ENCODE measurements around the gene IL13. TPM values are rescaled to one million over a fixed set of nuclear protein-coding genes. Genes with fewer than 3 reads are reported as not detected.
"Not testable (repeated sequence)": the region's sequence is repeated elsewhere in the genome, so short reads cannot be mapped to it uniquely, and the experiment has no call there.

The IL13 gene
- not detected in 2 replicates for total RNA-seq (2014; rRNA removed; shearing (Covaris generic))

DNA sequence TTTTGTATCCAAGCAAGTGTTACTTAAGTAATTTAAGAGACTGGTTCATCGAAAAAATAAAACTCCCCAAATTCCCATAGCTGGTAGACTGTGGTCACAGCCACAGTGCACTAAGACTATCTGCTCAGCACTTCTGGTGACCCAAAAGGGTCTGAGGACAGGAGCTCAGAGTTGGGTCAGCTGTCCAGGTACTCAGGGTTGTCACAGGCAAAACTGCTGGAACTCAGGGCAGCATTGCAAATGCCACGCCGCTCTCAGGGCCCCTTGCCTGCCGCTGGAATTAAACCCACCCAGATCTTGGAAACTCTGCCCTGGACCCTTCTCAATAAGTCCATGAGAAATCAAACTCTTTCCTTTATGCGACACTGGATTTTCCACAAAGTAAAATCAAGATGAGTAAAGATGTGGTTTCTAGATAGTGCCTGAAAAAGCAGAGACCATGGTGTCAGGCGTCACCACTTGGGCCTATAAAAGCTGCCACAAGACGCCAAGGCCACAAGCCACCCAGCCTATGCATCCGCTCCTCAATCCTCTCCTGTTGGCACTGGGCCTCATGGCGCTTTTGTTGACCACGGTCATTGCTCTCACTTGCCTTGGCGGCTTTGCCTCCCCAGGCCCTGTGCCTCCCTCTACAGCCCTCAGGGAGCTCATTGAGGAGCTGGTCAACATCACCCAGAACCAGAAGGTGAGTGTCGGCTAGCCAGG, at the start of gene IL13:
TSS of gene IL13 (plus strand) at position 498 of the 705 bp plus-strand sequence. CDS start at position 512, 14 bp downstream.
- DNase-seq (ENCODE audit: low read depth) = no peak

DNA sequence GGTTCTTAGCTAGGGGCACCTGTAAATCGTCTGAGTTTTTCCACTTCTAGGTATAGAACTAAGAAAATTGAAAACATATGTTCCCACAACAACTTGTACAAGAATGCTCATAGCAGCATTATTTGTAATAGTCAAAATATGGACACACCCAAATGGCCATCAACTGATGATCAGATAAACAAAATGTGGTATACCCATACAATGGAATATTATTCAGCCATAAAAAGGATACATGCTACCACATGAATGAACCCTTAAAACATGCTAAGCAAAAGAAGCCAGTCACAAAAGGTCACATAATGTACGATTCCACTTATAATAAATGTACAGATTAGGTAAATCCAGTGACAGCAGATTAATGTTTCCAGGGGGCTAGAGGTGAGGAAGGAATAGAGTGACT, 46.0 kb upstream of the IL13 start:
- no peak for DNase-seq (ENCODE audit: low read depth)

DNA sequence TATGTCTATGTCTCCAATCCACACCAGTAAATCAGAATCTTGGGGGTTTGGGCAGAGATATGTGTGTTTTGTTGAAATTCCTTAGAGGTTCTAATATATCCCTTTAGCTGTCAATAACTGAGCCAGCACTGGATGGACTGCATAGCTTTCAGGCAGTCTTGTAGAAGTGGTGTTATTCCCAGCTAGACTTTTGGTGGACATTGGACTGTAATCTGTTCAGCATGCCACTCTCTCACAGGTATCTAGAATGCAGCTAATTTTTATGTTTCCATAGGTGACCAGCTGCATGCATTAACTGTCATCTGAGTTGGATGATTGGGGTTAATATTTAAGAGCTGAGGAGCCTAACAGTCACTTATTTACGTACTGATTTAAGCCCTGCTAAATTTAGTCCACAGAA, 45.1 kb upstream of the IL13 start:
- DNase-seq (ENCODE audit: low read depth) = no peak

DNA sequence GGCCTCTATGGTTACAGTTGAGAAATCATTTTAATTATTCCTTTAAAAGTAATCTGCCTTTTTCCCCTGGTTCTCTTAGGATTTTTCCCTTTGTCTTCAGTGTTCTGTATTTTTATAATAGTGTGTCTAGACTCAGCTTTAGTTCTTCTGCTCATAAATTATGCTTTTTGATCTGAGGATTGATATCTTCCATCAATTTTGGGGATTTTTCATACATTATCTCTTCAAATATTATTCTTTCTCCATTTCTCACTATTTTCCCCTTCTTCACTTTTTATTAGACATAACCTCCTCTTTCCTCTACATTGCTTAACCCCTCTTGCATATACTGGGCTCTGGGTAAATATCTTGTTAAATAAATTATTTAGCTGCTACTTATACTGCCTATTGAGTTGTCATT, 36.3 kb upstream of the IL13 start:
- DNase-seq (ENCODE audit: low read depth) = no peak

DNA sequence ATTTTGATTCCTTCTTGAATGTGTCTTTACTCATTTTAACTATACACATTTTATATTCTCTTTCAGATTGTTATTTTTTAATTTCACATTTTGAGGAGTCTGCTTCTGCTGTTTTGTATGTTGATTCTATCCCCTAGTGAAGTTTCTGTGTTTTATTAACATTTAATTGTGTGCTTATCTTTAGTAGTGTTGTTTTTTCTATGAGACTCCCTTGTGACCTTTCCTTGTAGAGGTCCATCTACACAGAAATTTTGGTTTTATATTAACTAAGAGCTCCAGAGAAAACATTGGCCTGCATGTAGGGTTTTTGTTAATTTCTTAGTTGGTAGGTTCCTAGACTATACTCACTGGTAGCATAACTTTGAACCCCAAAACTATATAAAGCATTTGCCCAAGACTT, 35.4 kb upstream of the IL13 start:
- no peak for DNase-seq (ENCODE audit: low read depth)

DNA sequence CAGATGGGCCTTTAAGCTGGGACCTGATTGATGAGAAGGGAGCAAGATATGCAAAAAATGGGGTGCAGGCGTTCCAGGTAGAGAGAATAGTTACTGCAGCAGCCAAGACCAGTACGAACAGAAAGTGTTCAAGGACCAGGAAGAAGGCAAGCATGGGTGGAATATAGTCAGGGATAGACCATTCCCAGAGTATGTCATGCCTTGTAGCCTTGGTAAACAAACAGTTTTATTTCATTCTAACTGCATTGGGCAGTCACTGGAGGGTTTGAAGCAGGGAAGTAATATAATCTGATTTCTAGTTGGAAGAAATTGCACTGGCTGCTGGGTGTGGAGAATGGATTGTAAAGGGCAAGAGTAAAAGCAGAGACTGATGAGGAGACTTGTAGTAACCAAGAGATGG, 30.5 kb upstream of the IL13 start:
- no peak for DNase-seq (ENCODE audit: low read depth)

DNA sequence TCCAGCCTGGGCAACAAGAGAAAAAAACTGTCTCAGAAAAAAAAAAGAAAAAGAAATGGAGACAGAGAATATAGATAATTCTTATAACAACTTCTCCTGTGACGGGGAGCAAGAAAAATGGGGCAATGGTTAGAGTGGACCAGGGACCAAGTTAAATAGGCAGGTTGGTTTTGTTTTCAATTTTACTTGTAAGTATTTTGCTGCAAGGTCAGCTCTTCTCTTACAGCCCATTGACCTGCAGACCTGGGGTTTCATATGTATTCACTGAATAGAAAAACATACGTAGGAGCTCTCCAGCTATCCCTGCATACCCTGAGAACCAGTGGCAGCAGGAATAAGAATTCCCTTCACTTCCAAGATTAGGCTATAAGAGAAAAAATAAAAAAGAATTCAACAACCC, 29.2 kb upstream of the IL13 start:
- DNase-seq (ENCODE audit: low read depth) = no peak

DNA sequence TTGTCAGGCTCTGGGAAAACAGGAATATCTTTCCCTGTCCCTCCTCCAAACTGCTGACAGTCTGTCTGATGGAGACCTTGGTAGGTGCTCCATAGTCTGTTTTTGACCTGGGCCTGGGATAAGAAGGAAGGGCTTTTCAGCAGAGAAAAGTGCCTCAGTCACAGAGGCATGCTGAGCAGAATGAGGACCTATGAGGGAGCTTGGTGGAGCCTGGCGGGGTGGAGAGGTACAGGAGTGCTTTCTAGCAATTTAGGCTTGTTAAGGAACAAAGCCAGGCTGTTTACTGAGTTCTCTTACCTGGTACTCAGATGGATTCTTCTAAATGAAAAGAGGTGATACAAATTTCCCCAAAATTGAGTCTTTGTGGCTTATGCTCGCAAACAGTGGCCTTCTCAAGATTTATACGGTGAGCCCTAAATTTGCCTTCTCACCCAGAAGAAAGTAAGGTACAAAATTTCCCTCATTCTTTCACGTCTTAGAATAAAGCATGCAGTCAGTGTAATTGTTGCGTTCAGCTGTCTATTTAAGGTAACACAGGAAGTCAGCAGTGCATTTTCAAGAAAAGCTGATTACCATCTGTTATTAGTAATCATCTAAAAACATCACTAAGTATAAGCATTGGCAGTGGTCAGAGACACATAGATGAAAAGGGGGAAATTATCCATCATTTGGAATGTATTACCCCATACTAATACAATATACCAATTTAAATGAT, 28.6 kb upstream of the IL13 start:
- DNase-seq (ENCODE audit: low read depth) = no peak

DNA sequence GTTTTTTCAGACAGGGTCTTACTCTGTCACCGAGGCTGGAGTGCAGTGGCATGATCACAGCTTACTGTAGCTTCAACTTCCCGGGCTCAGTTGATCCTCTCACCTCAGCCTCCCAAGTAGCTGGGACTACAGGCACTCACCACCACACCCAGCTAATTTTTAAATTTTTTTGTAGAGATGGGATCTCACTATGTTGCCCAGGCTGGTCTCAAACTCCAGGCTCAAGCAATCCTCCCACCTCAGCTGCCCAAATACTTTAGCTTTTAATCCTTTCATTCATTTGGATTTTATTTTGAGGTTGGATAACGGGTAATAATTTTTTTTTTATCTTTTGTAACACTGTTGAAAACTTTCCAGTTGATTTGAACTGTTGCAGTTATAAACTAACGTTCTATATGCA, 24.4 kb upstream of the IL13 start:
- DNase-seq (ENCODE audit: low read depth) = not testable (repeated sequence)

DNA sequence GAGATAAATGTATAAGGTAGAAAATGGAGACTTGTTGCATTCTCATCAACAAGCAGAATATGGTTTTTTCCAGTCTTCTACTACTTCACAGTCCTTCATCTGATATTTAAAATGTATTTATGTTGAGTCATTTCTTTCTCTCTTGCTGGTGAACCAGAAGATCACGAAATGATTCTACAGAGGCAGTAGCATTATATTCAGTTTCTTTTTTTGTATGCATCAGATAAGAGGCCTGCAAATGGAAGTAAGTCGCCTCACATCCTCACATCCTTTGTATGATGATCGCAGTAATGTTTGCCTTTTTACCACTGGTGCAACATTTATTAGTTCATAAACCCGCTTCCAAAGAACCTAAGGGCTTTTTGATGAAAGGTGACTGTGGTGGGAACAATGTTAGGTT, 22.1 kb upstream of the IL13 start:
- no peak for DNase-seq (ENCODE audit: low read depth)

DNA sequence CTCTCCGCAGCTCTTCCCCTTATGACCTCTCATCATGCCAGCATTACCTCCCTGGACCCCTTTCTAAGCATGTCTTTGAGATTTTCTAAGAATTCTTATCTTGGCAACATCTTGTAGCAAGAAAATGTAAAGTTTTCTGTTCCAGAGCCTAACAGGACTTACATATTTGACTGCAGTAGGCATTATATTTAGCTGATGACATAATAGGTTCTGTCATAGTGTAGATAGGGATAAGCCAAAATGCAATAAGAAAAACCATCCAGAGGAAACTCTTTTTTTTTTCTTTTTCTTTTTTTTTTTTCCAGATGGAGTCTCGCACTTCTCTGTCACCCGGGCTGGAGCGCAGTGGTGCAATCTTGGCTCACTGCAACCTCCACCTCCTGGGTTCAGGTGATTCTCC, 20.7 kb upstream of the IL13 start:
- no peak for DNase-seq (ENCODE audit: low read depth)

DNA sequence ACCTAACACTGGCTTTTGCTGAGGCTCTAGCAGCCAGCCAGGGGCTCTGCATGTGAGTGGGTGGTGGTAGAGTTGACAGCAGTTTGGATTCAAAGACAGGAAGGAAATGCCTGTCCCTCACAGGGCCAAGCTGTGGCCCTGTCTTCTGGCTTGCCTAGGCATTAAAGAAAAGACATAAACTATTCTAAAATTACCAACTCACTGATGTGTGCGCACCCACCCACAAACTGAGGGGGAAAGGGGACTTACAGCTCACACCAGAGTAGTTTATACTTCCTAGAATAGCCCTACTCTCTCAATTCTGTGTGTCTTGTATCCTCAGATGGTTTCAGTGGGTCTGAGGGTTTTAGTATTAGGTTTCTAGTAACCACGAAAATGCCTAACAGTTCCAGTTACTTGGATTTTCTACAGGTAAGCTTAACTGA, 18.3 kb upstream of the IL13 start:
- DNase-seq (ENCODE audit: low read depth) = no peak

DNA sequence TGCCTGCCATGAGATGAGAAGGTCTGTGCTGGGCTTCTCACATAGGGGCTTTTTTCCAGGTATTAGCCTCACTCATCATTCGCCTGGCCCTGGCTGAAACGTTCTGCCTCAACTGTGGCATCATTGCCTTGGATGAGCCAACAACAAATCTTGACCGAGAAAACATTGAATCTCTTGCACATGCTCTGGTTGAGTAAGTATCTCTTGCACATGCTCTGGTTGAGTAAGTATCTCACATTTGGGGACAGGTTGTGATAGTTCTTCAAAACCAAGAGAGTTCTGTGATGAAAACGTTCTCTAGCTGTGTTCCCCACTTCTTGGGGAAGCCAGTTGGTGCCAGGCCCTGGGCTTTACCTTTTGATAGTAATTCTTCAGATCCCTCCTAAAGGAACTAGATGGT, 17.4 kb upstream of the IL13 start:
- no peak for DNase-seq (ENCODE audit: low read depth)

DNA sequence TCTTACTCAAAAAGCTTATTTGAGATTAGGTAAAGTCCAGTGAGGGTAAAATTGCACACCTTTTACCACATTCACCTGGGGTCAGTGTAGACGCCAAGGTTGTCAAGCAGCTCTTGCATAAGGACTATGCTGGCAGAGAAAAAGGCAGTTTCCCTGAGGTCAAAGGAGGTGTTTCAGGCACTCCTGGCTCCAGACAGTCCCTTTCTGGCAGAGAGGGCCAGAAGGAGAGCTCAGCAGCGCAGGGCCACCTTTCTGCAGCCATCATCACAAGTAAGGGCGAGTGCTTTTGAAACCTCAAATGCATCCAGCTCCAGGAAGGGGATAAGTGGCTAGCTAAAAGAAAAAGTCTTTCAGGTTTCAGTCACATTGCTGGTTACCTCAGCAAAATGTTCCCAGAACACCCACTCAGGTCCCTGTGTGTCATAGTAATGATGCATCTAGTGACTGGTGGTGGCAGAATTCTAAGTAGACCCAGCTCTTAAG, 16.7 kb upstream of the IL13 start:
- DNase-seq (ENCODE audit: low read depth) = no peak

DNA sequence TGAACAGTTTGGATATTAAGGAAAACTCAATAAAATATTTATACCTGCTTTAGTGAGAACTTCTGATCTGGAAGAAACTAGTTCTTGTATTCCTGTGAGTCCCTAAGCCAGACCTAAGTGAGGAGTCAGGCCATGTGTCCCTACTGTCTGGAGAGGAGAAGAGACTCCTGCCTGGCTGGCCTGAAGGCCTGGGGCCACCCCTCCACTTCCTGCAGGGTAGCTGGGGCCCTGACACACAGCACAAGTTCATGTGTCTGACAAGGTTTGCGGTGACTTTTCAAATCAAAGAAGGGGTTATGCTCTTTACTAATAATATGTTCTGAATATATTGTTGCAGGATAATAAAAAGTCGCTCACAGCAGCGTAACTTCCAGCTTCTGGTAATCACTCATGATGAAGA, 16.1 kb upstream of the IL13 start:
- no peak for DNase-seq (ENCODE audit: low read depth)

DNA sequence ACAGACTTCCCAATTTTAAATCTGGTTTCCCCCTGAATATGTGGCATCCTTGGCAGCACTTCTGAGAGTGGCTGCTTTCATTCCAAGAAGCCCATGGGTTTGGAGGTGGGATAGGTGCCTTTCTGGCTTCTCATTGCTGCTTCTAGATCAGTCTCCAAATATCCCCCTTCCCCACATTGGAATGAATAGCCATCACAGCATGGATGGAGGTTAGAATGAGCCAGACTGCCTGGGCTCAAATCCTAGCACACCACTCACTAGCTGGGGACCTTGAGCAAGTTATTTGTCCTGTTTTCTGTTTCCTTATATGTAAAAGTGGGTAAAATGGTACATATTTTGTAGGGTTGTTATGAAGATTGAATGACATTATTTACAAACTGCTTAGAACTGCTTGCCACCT, 13.8 kb upstream of the IL13 start:
- no peak for DNase-seq (ENCODE audit: low read depth)

DNA sequence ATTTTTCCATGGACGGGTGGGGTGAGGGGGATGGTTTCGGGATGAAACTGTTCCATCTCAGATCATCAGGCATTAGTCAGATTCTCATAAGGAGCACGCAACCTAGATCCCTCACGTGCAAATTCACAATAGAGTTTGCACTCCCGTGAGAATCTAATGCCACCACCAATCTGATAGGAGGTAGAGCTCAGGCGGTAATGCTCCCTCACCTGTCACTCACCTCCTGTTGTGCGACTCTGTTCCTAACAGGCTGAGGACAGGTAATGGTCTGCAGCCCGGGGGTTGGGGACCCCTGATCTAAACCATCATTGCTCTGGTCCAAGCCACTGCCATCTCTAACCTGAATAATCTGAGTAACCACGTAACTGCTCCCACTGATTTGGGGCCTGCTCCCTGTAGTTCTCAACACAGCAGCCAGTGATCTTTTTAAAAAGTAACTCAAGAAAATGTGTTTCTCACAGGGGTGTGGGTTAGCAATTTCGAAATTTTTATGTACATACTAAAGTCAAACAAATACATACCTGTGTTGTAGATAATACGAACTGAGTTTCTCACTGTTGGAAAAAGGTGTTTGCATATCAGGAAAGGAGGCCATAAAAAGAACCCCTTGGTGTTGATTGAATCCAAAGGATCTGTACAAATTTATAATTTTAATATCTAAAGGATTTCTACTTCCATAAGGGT, 11.2 kb upstream of the IL13 start:
- no peak for DNase-seq (ENCODE audit: low read depth)

DNA sequence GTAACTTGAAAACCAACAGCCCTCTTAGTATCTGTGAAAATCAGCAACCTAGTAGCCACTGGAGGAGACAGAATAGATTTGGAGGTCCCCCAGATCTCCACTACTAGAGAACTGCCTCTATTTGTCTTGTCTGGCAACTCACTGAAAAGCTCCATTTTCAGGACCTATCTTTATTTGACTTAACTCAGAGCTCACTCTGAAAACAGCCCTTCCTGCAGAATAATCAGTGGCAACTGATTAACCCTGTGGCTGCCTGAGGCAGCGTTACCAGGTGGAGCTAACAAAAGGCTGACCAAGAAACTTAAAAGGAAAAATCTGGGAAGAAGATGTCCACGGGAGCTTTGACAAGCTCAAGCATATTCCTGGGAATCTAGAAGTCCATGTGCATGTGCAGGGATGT, 10.5 kb upstream of the IL13 start:
- DNase-seq (ENCODE audit: low read depth) = no peak

DNA sequence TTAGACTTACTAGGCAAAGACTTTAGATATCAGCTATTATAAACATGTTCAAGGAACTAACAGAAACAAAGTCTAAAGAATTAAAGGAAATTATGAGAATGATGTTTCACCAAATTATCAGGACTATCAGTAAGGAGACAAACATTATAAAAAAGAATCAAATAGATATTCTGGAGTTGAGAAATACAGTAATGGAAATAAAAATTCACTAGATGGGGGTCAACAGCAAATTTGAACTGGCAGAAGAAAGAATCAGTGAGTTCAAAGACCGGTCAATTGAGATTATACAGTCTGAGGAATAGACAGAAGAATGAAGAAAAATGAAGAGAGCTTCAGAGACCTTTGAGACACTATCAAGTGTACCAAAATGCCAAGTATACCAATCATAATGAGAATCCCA, 9.6 kb upstream of the IL13 start:
- DNase-seq (ENCODE audit: low read depth) = no peak

DNA sequence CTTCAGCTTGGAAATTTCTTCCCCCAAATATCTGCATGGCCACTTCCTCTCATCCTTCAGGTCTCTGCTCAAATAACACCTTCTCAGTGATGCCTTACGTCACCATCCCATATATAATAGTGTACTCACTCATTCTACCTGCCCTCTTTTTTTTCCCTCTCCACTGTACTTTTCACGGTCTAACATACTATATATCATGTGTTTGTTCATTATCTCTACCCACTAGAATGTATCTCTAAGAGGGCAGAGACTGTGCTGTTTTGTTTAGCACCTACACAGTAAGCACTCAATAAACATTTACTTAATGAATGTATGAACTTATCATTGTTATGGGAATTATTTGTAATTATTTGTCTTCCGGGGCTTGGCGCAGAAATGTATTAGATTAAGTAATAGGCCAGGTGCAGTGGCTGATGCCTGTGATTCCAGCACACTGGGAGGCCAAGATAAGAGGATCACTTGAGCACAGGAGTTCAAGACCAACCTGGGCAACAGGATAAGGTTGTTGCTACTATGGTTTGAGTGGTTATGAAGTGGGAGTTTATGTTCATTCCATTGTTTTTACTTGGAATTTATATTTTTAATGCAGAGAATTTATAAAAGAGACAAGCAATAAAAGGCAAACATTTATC, 6.0 kb upstream of the IL13 start:
- no peak for DNase-seq (ENCODE audit: low read depth)

DNA sequence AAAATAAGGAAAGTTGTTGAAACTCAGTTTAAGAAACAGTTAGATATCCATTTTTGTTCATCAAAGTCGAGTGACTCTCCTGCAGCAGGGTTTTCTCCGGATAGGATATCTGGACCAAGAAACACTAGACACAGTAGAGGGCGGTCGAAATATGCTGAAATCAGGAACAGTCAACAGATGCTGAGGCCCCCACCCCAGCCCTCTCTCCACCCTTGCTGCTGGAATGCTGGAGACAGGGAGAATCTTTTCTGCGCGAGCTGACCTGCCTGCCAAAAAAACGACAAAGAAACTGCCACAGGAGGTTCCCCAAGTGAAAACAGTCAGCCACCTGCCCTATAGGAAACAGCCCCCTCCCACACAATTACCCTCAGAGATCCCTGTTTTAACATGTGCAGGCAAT, 4.3 kb upstream of the IL13 start:
- no peak for DNase-seq (ENCODE audit: low read depth)
